ENCODE measurements around the gene AFTPH.

The AFTPH gene

DNA sequence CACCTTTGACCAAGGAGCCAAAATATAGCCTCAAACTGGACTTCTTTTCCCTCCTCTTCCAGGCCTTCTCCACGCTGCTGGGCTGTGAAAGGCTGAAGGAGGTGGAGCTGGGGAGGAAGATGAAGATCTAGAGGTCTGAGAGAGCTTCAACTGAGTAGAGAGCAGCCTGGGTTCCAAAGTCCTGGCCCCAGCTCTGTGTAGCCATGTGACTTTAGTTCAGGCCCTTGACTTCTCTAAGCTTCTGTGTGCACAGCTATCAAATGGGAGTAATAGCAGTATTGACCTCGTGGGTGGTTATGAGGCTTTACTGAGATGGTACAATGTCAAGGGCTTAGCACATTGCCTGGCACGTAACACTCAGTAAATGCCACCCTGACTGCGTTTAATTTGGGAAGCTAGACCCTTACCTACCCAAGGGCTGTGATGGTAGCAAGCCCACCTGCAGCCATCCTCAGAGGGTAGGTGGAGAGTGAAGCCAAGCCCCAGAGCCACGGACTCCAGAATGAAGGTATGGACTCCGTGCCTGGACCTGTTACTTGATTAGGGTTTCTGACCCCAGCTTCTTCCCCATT, 91.2 kb downstream of the AFTPH start:
- no peak for DNase-seq

DNA sequence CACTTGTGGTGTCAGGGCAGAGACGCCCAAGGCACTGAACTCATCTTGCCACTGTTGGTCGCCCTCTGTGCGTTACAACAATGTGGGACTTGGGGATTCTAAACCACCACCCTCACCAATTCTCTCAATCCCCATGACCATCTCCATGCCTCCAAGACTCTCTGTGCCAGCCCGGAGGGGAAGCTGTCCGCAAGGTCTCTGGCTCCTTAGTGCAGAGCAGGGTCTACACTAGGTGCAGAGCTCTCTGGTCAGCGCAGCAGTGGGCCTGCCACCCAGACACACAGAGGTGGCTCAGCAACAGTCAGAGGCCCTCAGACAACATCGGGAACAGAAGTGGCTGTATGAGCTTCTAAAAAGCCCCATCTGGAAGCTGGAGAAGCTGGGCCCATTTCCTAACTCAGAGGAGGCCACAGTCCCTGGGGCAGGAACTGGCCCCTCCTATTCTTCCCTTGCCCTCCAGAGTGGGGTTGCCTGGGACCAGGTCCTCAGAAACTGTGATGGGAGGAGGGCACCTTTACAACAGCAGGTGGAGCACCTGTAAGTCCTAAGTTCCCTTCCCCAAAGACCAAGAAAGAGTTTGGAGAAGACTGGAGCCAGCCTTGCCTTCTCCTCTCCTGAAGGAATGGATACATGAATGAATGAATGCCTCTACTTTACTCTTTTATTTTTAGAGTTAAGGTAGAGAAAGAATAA, 91.9 kb downstream of the AFTPH start:
- DNase-seq: no peak

DNA sequence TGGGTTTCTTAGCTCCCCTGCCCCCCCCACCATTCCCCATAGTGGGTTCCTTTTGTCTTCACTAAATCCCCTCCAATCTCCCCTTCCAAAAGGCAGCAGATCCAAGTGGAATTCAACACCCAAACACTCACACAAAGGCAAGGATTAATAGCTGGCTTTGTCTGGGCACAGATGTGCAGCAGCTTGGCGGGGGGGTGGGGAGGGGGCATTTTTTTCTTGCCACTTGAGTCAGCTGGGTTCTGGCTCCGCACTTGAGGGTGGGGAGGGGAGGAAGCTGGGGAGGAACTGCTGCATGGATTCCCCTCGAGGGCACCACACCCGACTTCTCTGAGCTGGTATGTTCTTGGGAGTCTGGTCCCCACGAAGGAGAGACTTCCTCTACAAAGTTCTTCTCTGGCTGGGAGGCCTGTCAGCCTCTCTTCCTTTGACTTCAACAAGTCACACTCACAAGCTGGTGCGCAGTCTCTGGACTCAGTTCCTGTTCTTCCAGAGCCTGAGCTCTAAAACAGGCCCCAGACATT, 93.6 kb downstream of the AFTPH start:
- DNase-seq: no peak

DNA sequence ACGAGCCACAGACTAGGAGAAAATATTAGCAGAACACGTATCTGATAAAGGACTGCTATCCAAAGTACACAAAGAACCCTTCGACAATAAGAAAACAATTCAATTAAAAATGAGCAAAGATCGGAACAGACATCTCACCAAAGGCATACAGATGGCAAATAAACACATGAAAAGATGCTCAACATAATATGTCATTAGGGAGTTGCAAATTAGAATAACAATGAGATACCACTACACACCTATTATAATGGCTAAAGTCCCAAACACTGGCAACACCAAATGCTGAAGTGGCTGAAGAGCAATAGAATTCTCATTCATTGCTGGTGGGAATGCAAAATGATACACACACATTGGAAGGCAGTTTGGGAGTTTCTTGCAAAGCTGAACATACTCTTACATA, 96.5 kb downstream of the AFTPH start:
- no peak for DNase-seq

DNA sequence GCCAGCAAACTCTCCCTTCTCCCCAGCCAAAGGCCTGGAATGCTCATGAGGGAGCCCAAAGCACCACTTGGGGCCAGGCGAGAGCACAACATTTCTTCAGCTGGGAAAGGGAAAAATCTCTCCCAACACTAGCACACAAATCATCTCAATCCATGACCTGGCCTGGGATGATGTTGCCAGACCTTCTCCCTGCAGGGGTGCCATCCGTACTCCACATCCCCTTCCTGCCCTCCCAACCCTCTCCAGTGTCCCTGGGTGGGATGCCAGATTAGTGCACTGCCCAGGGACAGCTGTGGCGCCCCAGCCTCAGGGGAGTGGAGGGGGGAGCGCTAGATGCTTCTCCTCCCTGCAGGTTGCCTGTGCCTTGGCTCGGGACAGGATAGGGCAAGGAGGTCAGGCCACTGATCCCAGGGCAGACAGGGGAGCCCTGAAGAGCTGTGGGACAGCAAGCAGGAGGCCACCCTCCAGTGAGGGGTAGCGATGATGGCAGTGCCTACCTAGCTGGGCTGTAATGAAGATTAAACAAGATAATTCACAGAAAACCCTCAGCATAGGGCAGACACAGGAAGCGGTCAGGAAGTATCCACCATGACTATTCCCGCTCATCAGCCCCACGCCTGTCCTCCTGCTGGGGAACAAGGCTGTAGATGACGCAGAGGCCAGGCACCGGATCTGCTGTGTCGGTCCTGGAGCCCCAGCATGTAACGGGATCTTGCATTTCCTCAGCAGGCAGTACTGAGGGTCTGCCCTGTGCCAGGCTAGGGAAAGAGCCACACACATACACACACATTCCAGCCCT, 98.5 kb downstream of the AFTPH start:
- DNase-seq: no peak

DNA sequence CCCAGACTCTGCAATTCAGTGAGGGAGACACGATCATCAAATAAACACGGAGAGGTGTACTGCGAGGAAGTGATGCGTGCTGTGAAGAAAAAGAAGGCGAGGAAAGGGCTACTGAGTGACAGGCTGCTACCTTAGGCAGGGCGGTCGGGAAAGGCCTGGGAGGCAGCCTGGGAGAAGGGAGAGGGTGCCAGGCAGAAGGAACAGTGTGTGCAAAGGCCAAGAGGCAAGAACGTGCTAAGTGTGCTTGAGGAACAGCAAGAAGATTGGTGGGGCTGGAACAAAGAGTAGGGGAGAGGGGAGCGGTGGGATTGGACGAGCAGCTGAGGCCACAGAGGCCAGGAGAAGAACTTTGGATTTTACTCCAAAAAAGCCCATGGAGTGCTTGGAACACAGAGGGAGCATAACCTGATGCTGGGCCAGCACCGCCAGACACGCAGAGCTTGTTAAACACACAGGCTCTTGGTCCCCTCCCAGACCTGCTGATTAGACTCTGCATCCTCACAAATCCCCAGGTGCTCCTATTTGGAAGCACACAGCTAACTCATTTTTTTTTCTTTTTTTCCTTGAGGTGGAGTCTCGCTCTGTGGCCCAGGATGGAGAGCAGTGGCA, 99.2 kb downstream of the AFTPH start:
- DNase-seq: no peak

DNA sequence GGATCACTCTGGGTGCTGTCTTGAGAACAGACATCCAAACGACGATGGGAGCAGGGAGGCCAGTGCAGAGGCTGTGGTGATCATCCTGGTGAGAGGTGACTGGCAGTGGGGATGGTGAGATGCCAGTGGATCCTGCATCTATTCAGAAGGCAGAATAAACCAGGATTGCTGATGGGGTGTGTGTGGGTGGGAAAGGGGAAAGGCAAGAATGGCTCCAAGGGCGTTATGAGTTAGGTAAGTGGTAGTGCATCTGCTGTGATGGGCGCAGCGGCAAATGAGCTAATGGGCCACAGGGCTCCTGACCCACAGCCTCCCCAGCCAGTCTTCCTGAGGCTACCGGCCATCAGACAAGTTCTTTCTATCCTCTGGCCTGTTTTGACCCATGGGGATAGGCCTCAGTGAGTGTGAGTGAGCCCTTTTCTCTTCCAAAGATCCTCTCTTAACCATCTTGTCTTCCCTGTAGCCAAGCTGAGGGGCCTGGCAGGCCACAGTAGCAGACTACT, 100.0 kb downstream of the AFTPH start:
- no peak for DNase-seq

DNA sequence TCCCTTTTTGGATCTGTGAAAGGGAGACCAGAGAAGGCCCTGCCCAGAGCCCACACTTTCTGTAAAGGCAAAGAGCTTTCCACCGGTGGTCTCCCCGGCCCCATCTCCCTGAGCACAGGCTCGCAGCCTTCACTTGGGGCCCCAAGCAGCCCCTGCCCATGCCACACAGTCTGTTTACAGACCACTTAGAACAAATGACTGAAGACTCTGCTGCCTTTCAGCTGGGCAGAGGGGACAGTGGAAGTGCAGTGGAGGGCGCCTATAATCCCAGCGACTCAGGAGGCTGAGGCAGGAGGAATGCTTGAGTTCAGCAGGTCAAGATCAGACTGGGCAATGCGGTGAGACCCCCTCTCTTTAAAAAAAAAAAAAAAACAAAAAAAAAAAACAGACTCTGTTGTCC, 100.7 kb downstream of the AFTPH start:
- DNase-seq: no peak

DNA sequence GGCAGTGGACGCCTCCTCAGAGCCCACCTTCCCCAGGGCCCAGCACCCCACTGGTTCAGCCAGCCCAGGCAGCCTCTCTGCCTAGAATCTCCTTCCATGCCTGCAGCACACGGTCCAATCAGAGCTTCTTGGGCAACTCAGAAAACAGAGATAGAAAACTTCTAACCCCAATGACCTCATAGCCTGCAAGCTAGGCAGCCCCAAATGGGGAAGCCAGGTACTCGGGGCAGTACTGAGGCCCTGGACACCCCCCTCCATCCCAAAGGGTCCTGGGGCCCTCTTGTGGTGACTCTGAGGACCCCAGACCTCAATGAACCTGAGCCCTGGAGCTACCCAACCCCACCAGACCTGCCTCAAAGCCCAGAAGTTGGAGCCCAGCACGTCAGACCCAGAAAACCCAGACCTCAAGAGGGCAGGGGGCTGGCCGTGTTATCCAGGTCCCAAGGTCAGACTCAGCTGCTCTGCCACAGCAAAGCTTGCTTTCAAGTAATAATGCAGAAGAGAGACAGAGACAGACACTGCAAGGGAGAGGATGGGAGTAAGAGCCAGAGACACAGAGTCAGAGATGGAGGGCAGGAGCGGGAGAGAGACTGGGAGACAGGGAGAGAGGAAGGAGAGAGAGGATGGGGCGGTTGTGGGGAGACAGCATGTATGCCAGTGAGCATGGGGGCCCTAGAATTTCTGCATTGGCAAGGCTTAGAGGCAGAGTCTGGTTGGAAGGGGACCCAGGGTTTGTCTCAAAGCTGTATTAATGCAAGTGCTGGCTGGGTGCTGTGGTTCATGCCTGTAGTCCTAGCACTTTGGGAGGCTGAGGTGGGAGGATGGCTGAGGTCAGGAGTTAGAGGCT, 101.4 kb downstream of the AFTPH start:
- DNase-seq: no peak

DNA sequence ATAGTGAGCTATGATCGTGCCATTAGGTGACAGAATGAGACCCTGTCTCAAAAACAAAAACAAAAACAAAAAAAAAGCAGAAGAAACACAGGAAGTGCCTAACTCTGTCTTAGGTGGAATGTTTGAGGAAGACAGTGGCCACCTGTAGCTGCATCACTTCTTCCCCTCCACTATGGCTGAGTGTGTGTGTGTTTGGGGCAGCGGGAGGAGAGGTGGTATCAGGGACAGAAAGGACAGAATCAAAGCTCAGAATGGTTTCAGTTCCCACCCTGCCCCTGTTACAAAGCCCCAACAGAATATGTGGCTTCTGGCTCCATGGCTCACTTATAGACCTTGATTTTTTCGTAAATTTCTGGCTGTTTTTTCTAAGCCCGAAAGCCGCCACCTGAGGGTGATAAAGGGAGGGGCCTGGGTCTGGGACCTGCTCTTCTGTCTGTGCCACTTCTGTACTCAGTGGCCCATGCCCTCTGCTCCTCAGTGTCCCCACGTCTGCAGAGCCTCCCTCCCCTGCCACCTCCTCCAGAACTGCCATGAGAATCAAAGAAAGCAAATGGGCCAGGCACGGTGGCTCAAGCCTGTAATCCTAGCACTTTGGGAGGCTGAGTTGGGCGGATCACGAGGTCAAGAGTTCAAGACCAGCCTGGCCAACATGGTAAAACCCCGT, 102.2 kb downstream of the AFTPH start:
- no peak for DNase-seq

DNA sequence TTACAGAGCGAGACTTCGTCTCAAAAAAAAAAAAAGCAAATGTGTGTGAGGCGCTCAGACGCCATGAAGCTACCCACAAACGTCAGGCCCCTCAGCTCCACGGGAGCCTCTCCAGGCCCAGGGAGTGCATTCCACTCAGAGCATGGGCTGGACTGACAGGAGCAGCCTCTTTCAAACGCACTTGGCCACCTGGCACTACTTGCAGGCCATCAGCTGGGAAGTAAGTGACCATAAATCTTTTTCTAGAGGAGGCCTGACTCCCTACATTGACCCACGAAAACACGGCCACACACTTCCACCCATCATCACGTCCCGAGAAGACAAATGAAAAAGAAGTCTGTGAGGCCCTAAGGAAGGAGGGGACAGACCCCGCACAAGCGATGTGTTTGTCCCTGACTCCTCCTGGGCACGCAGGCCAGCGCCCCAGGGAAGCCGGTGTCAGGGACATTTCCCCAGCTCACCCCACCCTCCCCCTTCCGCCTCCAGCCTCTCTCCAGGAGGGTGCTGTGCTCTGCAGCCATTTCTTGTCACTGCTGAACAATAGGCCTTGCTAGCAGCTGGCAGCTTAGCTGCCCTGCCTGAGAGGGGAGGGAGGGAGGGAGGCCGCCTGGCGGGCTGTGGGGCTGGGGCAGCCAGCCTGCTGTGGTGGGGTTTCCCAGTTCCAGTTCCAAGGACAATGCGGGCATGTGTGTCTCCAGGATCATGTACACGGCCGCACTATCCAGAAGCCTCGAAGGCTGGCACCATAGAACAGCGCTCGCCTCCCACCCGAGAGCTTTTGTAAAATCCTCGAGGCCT, 103.0 kb downstream of the AFTPH start:
- no peak for DNase-seq

DNA sequence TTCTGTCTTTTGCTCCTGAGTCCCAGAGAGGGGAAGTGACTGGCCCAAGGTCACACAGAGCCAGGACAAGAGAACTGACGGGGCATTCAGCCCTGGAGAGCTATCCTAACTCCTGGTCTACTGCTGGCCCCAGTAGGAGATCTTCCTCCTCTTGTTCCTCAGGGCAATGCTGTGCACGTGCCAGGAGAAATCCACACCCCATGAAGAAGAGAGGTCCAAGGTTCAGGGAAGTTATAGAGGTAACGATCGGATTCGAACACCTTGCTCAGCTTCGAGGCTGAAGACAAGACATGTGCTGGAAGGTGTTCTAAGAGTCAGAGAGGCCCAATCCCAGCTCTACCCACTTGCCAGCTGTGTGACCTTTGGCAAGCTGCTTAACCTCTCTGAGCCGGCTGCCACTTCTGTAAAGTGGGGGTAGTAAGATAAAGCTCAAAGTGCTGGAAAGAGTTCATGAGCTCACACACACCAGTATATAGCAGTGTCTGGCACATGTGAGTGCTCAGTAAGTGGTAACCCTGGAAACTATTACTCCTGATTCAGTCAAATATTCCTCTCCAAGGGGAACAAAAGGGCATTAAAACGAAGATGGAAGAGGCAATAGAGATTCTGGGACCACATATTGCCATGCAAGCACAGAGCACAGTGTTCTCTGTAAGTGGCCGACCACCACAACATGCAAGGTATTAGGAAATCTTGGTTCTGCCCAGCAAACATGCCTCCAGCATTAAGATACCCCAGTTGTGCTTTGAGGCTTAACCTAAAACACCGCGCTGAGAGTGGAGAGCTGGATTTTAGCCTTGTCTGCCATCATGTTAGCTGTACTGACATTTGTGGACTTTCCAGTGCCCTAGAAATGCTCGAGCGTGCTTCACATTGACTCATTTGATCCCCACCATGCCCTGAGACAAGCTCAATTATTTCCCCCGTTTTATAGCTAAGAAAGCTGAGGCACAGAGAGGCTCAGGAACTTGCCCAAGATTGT, 104.0 kb downstream of the AFTPH start:
- no peak for DNase-seq

DNA sequence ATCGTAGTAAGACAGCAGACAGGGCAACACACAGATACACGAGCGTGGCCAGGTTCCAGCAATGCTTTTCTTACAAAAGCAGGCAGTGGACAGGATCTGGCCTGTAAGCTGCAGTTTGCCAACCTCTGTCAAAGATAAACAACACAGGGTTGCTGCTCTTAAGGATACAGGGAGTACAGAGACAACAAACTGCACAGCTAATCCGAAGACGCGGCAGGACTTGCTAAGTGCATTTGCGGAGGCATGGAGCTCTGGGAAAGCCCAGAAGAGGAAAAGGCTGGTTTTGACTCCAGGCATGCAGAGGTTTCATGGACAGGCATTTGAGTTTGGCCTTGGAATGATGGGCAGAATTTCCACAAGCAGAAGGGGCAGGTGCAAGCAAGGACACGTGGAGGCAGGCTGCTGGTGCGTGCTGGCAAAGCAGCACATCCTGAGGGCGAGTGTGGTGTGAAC, 105.2 kb downstream of the AFTPH start:
- DNase-seq: no peak

DNA sequence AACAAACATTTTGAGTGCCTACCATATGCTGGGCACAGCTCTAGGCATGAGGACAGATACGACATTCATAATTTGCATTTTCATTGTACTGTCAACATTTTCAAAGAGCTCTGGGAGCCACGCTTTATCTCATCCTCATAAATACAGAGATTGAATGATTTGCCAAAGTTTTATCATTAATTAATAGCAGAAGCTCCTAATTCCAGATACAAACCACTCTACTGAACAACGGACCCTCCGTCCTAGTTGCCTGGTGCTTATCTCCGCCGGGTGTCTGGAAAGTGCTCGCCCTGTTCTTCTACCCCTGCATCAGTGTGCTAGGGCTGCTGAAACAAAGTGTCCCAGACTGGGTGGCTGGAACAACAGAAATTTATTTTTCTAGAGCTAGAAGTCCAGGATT, 105.7 kb downstream of the AFTPH start:
- no peak for DNase-seq

DNA sequence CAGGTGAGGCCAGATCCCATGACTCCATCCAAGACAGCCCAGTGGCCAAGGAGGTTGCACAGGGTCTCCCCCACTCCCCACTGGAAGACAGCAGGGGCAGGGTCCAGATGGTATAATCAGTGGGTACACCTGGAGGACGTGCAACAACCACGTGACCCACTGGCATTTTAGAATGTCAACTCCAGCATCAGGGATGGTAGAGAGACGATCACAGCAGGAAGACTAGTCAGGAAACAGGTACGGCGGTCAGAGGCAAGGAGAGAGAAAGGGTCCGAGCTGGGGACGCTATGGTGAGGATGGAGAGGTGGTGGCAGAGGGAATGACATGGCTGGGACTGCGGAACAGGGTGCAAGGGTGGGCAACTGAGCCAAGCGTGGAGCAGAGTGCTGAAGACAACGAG, 106.6 kb downstream of the AFTPH start:
- no peak for DNase-seq

DNA sequence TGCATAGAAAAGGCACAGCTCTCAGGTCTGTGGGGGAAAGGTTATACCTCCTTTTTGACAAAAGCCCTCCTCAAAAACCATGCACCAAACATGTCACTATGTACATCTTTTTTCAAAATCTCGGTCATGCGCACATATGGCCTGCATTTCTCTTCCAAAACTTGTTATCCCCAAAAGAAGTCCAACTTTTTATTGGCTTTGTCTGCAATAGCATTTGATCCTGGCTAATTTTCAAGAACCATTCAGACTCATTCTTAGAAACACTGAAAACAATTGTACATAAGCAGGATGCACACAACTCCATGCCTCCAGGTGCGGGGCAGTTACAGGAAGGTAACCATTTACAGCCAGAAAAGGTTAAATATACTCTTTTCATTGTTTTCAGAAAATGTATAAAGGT, 107.6 kb downstream of the AFTPH start:
- DNase-seq: no peak

DNA sequence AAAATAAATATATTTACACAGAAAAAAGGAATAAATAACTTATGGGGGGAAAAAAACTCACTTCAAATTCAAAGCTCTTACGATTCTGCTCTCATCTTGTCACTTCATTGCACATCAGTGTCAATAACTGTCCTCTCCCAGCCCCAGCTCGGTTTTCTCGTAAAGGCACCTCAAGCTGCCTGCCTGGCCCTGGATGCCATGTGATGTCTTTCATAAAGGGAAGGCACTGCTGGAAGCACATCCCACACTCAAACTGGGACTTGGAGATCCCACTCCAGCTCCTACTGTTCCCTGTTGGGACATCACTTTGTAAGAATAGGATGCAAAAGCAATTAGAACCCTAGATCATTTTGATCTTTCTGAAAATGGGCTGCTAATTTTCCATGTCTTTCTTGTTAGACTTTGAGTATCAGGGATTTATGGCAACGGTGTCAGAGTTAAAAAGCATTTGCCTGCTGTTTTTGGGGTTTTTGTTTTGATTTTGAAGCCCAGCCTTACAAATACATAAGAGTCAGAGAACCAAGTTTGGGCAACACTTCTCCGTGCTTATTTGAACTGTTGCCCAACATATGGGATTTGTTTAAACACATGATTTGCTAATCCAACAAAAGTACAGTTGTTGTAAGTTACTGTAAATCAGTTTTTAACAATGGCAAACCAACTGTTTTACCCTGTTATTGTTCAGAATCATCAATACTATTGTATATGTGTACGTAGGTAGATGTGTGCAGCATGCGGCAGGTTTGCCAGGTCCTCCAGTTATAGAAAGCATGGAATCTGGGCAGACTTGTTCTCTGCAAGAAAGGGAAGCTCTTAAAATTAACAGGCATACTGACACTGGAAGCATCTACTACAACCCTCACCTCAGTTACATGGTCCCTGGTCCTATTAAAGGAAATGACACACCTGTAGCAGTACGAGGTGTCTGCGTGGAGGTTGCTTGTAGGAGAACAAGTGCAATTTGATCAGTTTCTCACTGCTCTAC, 109.0 kb downstream of the AFTPH start:
- DNase-seq: no peak
